ENCODE results near the gene WNK1.

DNA sequence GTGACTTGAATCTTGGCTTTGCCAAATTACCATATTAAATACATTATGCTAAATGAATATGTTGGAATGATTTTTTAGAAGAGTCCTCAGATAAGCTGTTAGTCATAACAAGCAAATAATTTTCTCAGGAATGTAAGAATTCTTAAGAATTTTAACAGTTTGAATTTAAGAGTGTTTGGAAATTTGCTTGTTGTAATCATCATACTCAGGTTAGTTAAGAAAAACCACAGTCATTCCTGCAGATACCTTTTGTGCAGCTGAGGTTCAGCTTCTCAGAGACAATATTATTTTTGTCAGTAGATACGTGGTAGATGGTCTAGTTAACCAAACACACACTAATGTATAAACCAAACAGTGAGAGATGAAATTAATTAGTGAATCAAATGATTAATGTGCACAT, 8.9 kb downstream of the WNK1 start:
- TF ChIP-seq, protein P1, sequence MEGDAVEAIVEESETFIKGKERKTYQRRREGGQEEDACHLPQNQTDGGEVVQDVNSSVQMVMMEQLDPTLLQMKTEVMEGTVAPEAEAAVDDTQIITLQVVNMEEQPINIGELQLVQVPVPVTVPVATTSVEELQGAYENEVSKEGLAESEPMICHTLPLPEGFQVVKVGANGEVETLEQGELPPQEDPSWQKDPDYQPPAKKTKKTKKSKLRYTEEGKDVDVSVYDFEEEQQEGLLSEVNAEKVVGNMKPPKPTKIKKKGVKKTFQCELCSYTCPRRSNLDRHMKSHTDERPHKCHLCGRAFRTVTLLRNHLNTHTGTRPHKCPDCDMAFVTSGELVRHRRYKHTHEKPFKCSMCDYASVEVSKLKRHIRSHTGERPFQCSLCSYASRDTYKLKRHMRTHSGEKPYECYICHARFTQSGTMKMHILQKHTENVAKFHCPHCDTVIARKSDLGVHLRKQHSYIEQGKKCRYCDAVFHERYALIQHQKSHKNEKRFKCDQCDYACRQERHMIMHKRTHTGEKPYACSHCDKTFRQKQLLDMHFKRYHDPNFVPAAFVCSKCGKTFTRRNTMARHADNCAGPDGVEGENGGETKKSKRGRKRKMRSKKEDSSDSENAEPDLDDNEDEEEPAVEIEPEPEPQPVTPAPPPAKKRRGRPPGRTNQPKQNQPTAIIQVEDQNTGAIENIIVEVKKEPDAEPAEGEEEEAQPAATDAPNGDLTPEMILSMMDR (IDR thresholded peaks at IDR 0.05), result no peak
- TF ChIP-seq POLR2A (IDR thresholded peaks at IDR 0.05), result no peak

Measured in lower leg skin (tissue), 3 donors.